Measurements from ENCODE around the gene ME2. TPM values are rescaled to one million over a fixed set of nuclear protein-coding genes. Genes with fewer than 3 reads are reported as not detected.
"Not testable (repeated sequence)": the region's sequence is repeated elsewhere in the genome, so short reads cannot be mapped to it uniquely, and the experiment has no call there.

The ME2 gene
- total RNA-seq, 2 donors from 2014 or later: 72.3 to 75.2 TPM

- DNase-seq (peak; percentile 31 to 32), ATAC-seq (replicated peaks in 1 of 2) (peak; percentile 97)
- Mint-ChIP-seq H3K27me3 (ENCODE audit: low read depth) (no peaks in the 10 kb centered on the region), H3K36me3 (ENCODE audit: insufficient read depth in 2 of 2) (peaks cover 23 to 30% of the 10 kb centered on the region in 2 donors), H3K4me3 (peak overlapping the region; percentile 66 to 79), H3K27ac (peak overlapping the region; percentile 97), H3K9me3 (peaks cover 8 to 9% of the 10 kb centered on the region in 2 donors), H3K4me1 (ENCODE audit: low read depth) (peaks cover 42% of the 10 kb centered on the region)
These were observed 94.6 kb downstream of the ME2 start for GRCh38 chr18:50973367-50974126.

- H3K27ac Mint-ChIP-seq: no peak overlapping the region
- ATAC-seq (replicated peaks in 1 of 2): no peak
- H3K36me3 Mint-ChIP-seq (ENCODE audit: insufficient read depth in 2 of 2): peaks cover 28 to 29% of the 10 kb centered on the region in 2 donors
- no peaks in the 10 kb centered on the region for H3K27me3 Mint-ChIP-seq (ENCODE audit: low read depth)
- peaks cover 21% of the 10 kb centered on the region for H3K4me1 Mint-ChIP-seq (ENCODE audit: low read depth)
- H3K9me3 Mint-ChIP-seq: peaks cover 9 to 10% of the 10 kb centered on the region in 2 donors
- DNase-seq: no peak
- H3K4me3 Mint-ChIP-seq: no peak overlapping the region
These were observed 98.3 kb downstream of the ME2 start for GRCh38 chr18:50977037-50977760.

GRCh38 chr18:50981381-50981780, 102.5 kb downstream of the ME2 start:
- H3K4me1 Mint-ChIP-seq (ENCODE audit: low read depth): no peaks in the 10 kb centered on the region
- H3K27me3 Mint-ChIP-seq (ENCODE audit: low read depth): no peaks in the 10 kb centered on the region
- no peak for DNase-seq
- peaks cover 16 to 19% of the 10 kb centered on the region in 2 donors for H3K36me3 Mint-ChIP-seq (ENCODE audit: insufficient read depth in 2 of 2)
- ATAC-seq (replicated peaks in 1 of 2): no peak
- H3K4me3 Mint-ChIP-seq: no peak overlapping the region
- H3K27ac Mint-ChIP-seq: no peak overlapping the region
- peaks cover 3 to 5% of the 10 kb centered on the region in 2 donors for H3K9me3 Mint-ChIP-seq

GRCh38 chr18:50982086-50982801, 103.3 kb downstream of the ME2 start:
- ATAC-seq (replicated peaks in 1 of 2) (no peak), DNase-seq (no peak)
- H3K4me3 Mint-ChIP-seq: no peak overlapping the region
- H3K27ac Mint-ChIP-seq: no peak overlapping the region
- peaks cover 10 to 16% of the 10 kb centered on the region in 2 donors for H3K36me3 Mint-ChIP-seq (ENCODE audit: insufficient read depth in 2 of 2)
- peaks cover 3 to 5% of the 10 kb centered on the region in 2 donors for H3K9me3 Mint-ChIP-seq
- H3K4me1 Mint-ChIP-seq (ENCODE audit: low read depth): no peaks in the 10 kb centered on the region
- H3K27me3 Mint-ChIP-seq (ENCODE audit: low read depth): no peaks in the 10 kb centered on the region

- peaks cover 3 to 5% of the 10 kb centered on the region in 2 donors for H3K9me3 Mint-ChIP-seq
- H3K27me3 Mint-ChIP-seq (ENCODE audit: low read depth): no peaks in the 10 kb centered on the region
- H3K36me3 Mint-ChIP-seq (ENCODE audit: insufficient read depth in 2 of 2): peaks cover 9 to 13% of the 10 kb centered on the region in 2 donors
- H3K4me3 Mint-ChIP-seq: no peak overlapping the region
- DNase-seq: no peak
- H3K27ac Mint-ChIP-seq: no peak overlapping the region
- no peaks in the 10 kb centered on the region for H3K4me1 Mint-ChIP-seq (ENCODE audit: low read depth)
- no peak for ATAC-seq (replicated peaks in 1 of 2)
These were observed 103.9 kb downstream of the ME2 start for GRCh38 chr18:50982802-50983179.

- no peak overlapping the region for H3K4me3 Mint-ChIP-seq
- no peak overlapping the region for H3K27ac Mint-ChIP-seq
- peaks cover 0 to 1% of the 10 kb centered on the region in 2 donors for H3K36me3 Mint-ChIP-seq (ENCODE audit: insufficient read depth in 2 of 2)
- ATAC-seq (replicated peaks in 1 of 2): no peak
- no peak for DNase-seq
- no peaks in the 10 kb centered on the region for H3K9me3 Mint-ChIP-seq
- H3K27me3 Mint-ChIP-seq (ENCODE audit: low read depth): no peaks in the 10 kb centered on the region
- no peaks in the 10 kb centered on the region for H3K4me1 Mint-ChIP-seq (ENCODE audit: low read depth)
These were observed 107.6 kb downstream of the ME2 start for GRCh38 chr18:50986360-50987087.

- no peak for DNase-seq
These were observed 108.3 kb downstream of the ME2 start for GRCh38 chr18:50987261-50987660.

GRCh38 chr18:50989711-50990110, 110.8 kb downstream of the ME2 start:
- no peak overlapping the region for H3K4me3 Mint-ChIP-seq
- H3K27ac Mint-ChIP-seq: no peak overlapping the region
- peaks cover 0 to 1% of the 10 kb centered on the region in 2 donors for H3K36me3 Mint-ChIP-seq (ENCODE audit: insufficient read depth in 2 of 2)
- no peaks in the 10 kb centered on the region for H3K27me3 Mint-ChIP-seq (ENCODE audit: low read depth)
- DNase-seq (no peak), ATAC-seq (replicated peaks in 1 of 2) (no peak)
- H3K9me3 Mint-ChIP-seq: no peaks in the 10 kb centered on the region
- no peaks in the 10 kb centered on the region for H3K4me1 Mint-ChIP-seq (ENCODE audit: low read depth)

More at GRCh38 chr18:50987261-50987660, 108.3 kb downstream of the ME2 start:
- H3K36me3 Mint-ChIP-seq (ENCODE audit: insufficient read depth in 2 of 2): peaks cover 0 to 1% of the 10 kb centered on the region in 2 donors
- no peaks in the 10 kb centered on the region for H3K9me3 Mint-ChIP-seq
- H3K27ac Mint-ChIP-seq: no peak overlapping the region
- ATAC-seq (replicated peaks in 1 of 2): no peak
- H3K27me3 Mint-ChIP-seq (ENCODE audit: low read depth): no peaks in the 10 kb centered on the region
- H3K4me1 Mint-ChIP-seq (ENCODE audit: low read depth): no peaks in the 10 kb centered on the region
- no peak overlapping the region for H3K4me3 Mint-ChIP-seq

- no peaks in the 10 kb centered on the region for H3K4me1 Mint-ChIP-seq (ENCODE audit: low read depth)
- H3K9me3 Mint-ChIP-seq: peaks cover 0 to 3% of the 10 kb centered on the region in 2 donors
- DNase-seq (no peak), ATAC-seq (replicated peaks in 1 of 2) (no peak)
- H3K27ac Mint-ChIP-seq: no peak overlapping the region
- H3K4me3 Mint-ChIP-seq: no peak overlapping the region
- peaks cover 0 to 1% of the 10 kb centered on the region in 2 donors for H3K36me3 Mint-ChIP-seq (ENCODE audit: insufficient read depth in 2 of 2)
- no peaks in the 10 kb centered on the region for H3K27me3 Mint-ChIP-seq (ENCODE audit: low read depth)
These were observed 113.4 kb downstream of the ME2 start for GRCh38 chr18:50992351-50992762.

GRCh38 chr18:50994031-50994430, 115.1 kb downstream of the ME2 start:
- Mint-ChIP-seq H3K27ac (no peak overlapping the region), H3K9me3 (peaks cover 0 to 3% of the 10 kb centered on the region in 2 donors), H3K4me1 (ENCODE audit: low read depth) (no peaks in the 10 kb centered on the region), H3K4me3 (no peak overlapping the region), H3K36me3 (ENCODE audit: insufficient read depth in 2 of 2) (peaks cover 0 to 1% of the 10 kb centered on the region in 2 donors), H3K27me3 (ENCODE audit: low read depth) (no peaks in the 10 kb centered on the region)
- ATAC-seq (replicated peaks in 1 of 2): no peak
- no peak for DNase-seq

- DNase-seq; H3K4me1 Mint-ChIP-seq (ENCODE audit: low read depth); H3K4me3 Mint-ChIP-seq; H3K27me3 Mint-ChIP-seq (ENCODE audit: low read depth); ATAC-seq (replicated peaks in 1 of 2); H3K9me3 Mint-ChIP-seq; H3K27ac Mint-ChIP-seq; H3K36me3 Mint-ChIP-seq (ENCODE audit: insufficient read depth in 2 of 2): not testable (repeated sequence)
These were observed 124.3 kb downstream of the ME2 start for GRCh38 chr18:51003174-51003573.

Measured in activated T-cell treated with anti-CD3 and anti-CD28 coated beads, Interleukin-2, amount 50 U/mL, for 72 hours (primary cell).